Measurements from ENCODE around the gene ISG20.

DNA sequence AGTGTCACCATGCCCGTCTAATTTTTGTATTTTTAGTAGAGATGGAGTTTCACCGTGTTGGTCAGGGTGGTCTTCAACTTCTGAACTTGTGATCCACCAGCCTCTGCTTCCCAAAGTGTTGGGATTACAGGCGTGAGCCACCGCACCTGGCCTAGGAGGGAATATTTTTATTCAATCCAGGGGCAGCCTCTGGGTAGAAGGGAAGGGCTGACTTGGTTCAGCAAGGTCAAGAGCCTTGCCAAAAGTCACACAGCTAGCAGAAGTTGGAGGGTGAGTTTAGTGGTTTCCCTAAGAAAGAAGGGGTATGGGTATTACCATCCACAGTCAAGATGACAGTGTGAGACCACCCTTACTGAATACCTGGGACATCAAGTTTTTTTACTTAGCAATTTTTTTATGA lies 22.6 kb upstream of the ISG20 start:
- TF ChIP-seq GATA2 (IDR thresholded peaks at IDR 0.05; ENCODE audit: low read depth, low read length) (no peak), GATA3 (IDR thresholded peaks at IDR 0.05; ENCODE audit: low read depth, low read length) (no peak)
